Left lobe of liver (tissue), 2 donors: ENCODE data around the gene NT5DC1. TPM values are rescaled to one million over a fixed set of nuclear protein-coding genes. Genes with fewer than 3 reads are reported as not detected.
"Not testable (repeated sequence)": the region's sequence is repeated elsewhere in the genome, so short reads cannot be mapped to it uniquely, and the experiment has no call there.

Source experiments
- ATAC-seq: fragments of 200-7000 bp; cut with Tn5 transposase; one replicate; pipeline ENCODE4 v1.9.1; 2020; ENCODE audit warnings: mild to moderate bottlenecking, moderate library complexity
- DNase-seq: peaks from one replicate; pipeline ENCODE4 v3.0.0-alpha.2; 2020; ENCODE audit warnings: low spot score
- total RNA-seq: library from RNA; stranded (reverse); gene quantifications from one replicate; pipeline ENCODE4 v1.2.1, GENCODE V29; 2021
- donor health status: DM: no; HTN: no; CAD: no; lungs with moderate emphysema.
- donor health status: DM: no; HTN: yes; CAD: no.

NT5DC1 gene
- total RNA-seq, 1 donor from 2014 or later, result 50.4 TPM

- no peak for ATAC-seq
These were observed 11.7 kb upstream of the NT5DC1 start for GRCh38 chr6:116088946-116089345.

GRCh38 chr6:116090251-116090650 lies 10.4 kb upstream of the NT5DC1 start:
- DNase-seq, result no peak
- ATAC-seq, result no peak

More at GRCh38 chr6:116088946-116089345, 11.7 kb upstream of the NT5DC1 start:
- no peak for DNase-seq

- peak; percentile 88 for DNase-seq
- peak; percentile 76 for ATAC-seq
These were observed 6.6 kb upstream of the NT5DC1 start for GRCh38 chr6:116094041-116094440.

- ATAC-seq, result not testable (repeated sequence)
These were observed 4.4 kb upstream of the NT5DC1 start for GRCh38 chr6:116096048-116096759.

GRCh38 chr6:116096979-116097816 lies 3.5 kb upstream of the NT5DC1 start:
- ATAC-seq (no peak), DNase-seq (no peak)

More at GRCh38 chr6:116096048-116096759, 4.4 kb upstream of the NT5DC1 start:
- DNase-seq, result not testable (repeated sequence)

GRCh38 chr6:116099036-116099435 lies 1.6 kb upstream of the NT5DC1 start:
- no peak for DNase-seq
- ATAC-seq, result no peak

- ATAC-seq, result no peak
- DNase-seq, result no peak
These were observed 657 bp downstream of the NT5DC1 start for GRCh38 chr6:116101302-116101718.

- no peak for DNase-seq
- ATAC-seq, result no peak
These were observed 1.1 kb downstream of the NT5DC1 start for GRCh38 chr6:116101790-116102189.

- DNase-seq (no peak), ATAC-seq (no peak)
These were observed 2.2 kb downstream of the NT5DC1 start for GRCh38 chr6:116102873-116103272.

- ATAC-seq (no peak), DNase-seq (no peak)
These were observed 4.0 kb downstream of the NT5DC1 start for GRCh38 chr6:116104636-116105035.

GRCh38 chr6:116105247-116105646 lies 4.6 kb downstream of the NT5DC1 start:
- peak; percentile 51 for ATAC-seq
- peak; percentile 60 for DNase-seq

- DNase-seq, result no peak
These were observed 5.5 kb downstream of the NT5DC1 start for GRCh38 chr6:116106146-116106545.

GRCh38 chr6:116108836-116109235 lies 8.2 kb downstream of the NT5DC1 start:
- ATAC-seq, result no peak
- no peak for DNase-seq

More at GRCh38 chr6:116106146-116106545, 5.5 kb downstream of the NT5DC1 start:
- ATAC-seq, result no peak

GRCh38 chr6:116111552-116112528 lies 11.2 kb downstream of the NT5DC1 start:
- ATAC-seq, result peak; percentile 40
- no peak for DNase-seq

- peak; percentile 78 for ATAC-seq
These were observed 12.7 kb downstream of the NT5DC1 start for GRCh38 chr6:116113386-116113785.

GRCh38 chr6:116115781-116116180 lies 15.1 kb downstream of the NT5DC1 start:
- DNase-seq (no peak), ATAC-seq (no peak)

More at GRCh38 chr6:116113386-116113785, 12.7 kb downstream of the NT5DC1 start:
- DNase-seq, result no peak

- ATAC-seq (no peak), DNase-seq (no peak)
These were observed 18.0 kb downstream of the NT5DC1 start for GRCh38 chr6:116118608-116119007.

GRCh38 chr6:116120430-116120829 lies 19.8 kb downstream of the NT5DC1 start:
- DNase-seq (no peak), ATAC-seq (no peak)

- ATAC-seq (no peak), DNase-seq (no peak)
These were observed 25.4 kb downstream of the NT5DC1 start, which contains the start of gene COL10A1 for GRCh38 chr6:116126032-116126431. Gene COL10A1, minus strand, starts transcription at chr6:116126132. Its CDS starts 640 bp downstream, at chr6:116125492.

GRCh38 chr6:116127771-116128493 lies 27.3 kb downstream of the NT5DC1 start:
- DNase-seq, result no peak
- ATAC-seq, result no peak
